C4-2B (cell line): ENCODE results near the gene CDK14.

ENCODE experiments used
- CTCF ChIP-seq: fragments of 450-650 bp; conservative IDR thresholded peaks from 2 replicates; pipeline ENCODE4 v1.5.1; 2017; ENCODE audit warnings: mild to moderate bottlenecking
- ZFX ChIP-seq: fragments of 450-650 bp; IDR thresholded peaks from 2 replicates; pipeline ENCODE4 v1.6.1; 2017

- TF ChIP-seq CTCF (no peak), ZFX (no peak)
Measured at GRCh38 chr7:90777465-90777864, 181.3 kb downstream of the CDK14 start.
